Gastrocnemius medialis (tissue), 4 donors: ENCODE data around the gene CFAP65.

Experiments
- POLR2A ChIP-seq, 2 donors: fragments of 450-650 bp; IDR thresholded peaks; one replicate each; pipeline ENCODE4 v1.6.1; 2017; ENCODE audit warnings: antibody characterized with exemption in 2 of 2, mild to moderate bottlenecking in 2 of 2, moderate library complexity in 2 of 2
- TF ChIP-seq, protein P1 (sequence below), 5 experiments: fragments of 450-650 bp in 3 of 5; fragments of 200-600 bp in 2 of 5; sonication (generic) in 2 of 5; IDR thresholded peaks in 4 of 5; conservative IDR thresholded peaks in 1 of 5; 1 replicate in 4 of 5; 2 replicates in 1 of 5; pipeline ENCODE4 v1.5.1; 2016 to 2019; ENCODE audit warnings: antibody characterized with exemption in 5 of 5, mild to moderate bottlenecking in 3 of 5, moderate library complexity in 3 of 5

DNA sequence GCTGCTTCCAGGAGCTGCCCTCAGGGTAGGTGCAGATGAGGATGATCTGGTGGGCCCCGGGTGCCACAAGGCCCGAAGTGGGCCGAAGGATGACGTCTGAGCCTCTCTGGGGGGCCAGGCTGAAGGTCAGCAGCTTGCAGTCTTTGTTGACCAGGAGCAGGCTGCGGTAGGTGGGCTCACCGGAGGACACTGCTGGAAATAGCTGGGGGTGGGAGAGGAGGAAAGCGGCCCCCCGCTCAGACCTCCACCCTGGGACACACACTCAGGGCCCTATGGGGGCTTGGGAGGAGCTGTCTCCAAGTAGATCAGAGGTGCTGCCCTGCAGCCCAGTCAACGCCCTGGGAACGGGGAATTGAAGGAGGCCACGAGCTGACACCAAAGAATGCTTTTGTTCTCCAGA is 17.3 kb downstream of the CFAP65 start:
- no peak for TF ChIP-seq POLR2A (IDR thresholded peaks at IDR 0.05)
- TF ChIP-seq, protein P1, sequence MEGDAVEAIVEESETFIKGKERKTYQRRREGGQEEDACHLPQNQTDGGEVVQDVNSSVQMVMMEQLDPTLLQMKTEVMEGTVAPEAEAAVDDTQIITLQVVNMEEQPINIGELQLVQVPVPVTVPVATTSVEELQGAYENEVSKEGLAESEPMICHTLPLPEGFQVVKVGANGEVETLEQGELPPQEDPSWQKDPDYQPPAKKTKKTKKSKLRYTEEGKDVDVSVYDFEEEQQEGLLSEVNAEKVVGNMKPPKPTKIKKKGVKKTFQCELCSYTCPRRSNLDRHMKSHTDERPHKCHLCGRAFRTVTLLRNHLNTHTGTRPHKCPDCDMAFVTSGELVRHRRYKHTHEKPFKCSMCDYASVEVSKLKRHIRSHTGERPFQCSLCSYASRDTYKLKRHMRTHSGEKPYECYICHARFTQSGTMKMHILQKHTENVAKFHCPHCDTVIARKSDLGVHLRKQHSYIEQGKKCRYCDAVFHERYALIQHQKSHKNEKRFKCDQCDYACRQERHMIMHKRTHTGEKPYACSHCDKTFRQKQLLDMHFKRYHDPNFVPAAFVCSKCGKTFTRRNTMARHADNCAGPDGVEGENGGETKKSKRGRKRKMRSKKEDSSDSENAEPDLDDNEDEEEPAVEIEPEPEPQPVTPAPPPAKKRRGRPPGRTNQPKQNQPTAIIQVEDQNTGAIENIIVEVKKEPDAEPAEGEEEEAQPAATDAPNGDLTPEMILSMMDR (IDR thresholded peaks at IDR 0.05 in 4 of 5, conservative IDR thresholded peaks at IDR 0.05 in 1 of 5): no peak
